ENCODE results near the gene UPB1.

UPB1 gene

DNA sequence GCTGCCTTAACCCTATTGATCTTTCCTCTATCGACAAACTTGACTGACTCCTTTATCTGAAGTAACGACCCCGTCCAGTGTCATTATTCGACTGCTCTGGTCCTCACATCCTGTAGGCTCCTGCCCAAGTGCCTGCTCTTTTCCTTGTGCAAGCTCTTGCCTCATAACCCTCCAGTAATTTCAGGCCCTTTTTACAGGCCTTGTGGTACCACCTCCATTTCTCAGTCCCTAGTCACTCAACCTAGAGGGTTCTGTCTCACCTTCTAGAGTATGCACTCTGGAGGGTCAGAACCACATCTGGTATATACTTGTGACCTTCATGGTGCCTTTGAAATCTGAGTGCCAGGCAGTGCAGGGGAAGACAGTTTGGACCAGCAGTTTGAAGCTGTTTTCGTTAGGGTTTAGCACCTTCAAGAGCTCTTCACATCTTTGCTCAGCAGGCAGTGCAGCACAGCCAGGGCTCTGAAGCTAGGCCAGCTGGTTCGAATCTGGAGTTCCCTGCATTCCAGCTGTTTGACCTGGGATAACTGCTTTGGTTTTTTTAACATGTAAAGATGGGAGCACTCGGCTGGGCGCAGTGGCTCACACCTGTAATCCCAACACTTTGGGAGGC, 71.9 kb downstream of the UPB1 start:
- DNase-seq: no peak

DNA sequence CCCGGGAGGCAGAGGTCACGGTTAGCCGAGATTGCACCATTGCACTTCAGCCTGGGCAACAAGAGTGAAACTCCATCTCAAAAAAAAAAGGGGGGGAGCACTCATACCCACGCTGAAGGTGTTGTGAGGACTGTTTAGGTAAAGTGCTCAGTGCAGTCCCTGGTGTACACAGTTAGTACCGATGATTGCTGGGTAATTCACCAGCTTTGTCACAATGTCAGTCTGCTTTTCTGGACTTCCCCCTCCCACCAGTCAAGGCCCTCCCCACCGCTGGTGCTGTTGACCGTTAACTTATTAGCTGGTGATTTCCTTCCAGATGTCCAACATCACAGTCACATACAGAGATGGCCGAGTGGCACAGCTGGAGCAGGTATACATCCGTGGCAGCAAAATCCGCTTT, 72.5 kb downstream of the UPB1 start:
- DNase-seq: no peak

- DNase-seq: no peak
Measured at GRCh38 chr22:24571266-24571665, 76.1 kb downstream of the UPB1 start.

DNA sequence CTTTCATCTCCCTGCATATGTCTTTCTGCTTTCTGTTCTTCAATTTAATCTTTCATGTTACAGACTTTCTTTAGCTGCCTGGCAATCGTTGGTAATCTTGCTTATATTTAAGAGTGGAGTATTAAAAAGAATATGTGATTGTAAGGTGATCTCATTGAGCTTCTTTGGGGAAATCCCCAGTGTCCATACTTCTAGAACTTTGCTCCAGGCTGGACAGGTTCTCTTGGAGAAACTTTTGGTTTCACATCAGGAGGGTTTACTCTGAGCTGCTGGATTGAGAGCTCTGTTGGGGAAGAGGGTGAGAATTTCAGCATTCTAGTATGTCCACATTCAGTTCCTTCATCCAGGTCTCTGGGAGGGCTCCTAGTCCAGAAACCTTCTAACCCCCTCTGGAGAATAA, 81.6 kb downstream of the UPB1 start:
- DNase-seq: no peak
